ENCODE measurements around the gene MFN1.

Gene MFN1

GRCh38 chr3:179430277-179430870 lies 82.9 kb downstream of the MFN1 start:
- no peak for DNase-seq

GRCh38 chr3:179432021-179432420 lies 84.5 kb downstream of the MFN1 start:
- peak in 22 of 51 donors; percentile 2 to 36 (median 8) for DNase-seq

- DNase-seq = peak in 1 of 51 donors; percentile 34
Observed at GRCh38 chr3:179432451-179432850, 84.9 kb downstream of the MFN1 start.

- DNase-seq = no peak
Observed at GRCh38 chr3:179436517-179436916, 89.0 kb downstream of the MFN1 start.

- DNase-seq = no peak
Observed at GRCh38 chr3:179438841-179439240, 91.3 kb downstream of the MFN1 start.
